Measurements from ENCODE around the gene HRG. TPM values are rescaled to one million over a fixed set of nuclear protein-coding genes. Genes with fewer than 3 reads are reported as not detected.
"Not testable (repeated sequence)": the region's sequence is repeated elsewhere in the genome, so short reads cannot be mapped to it uniquely, and the experiment has no call there.

HRG gene
- total RNA-seq, 1 donor from 2014 or later, result not detected

DNA sequence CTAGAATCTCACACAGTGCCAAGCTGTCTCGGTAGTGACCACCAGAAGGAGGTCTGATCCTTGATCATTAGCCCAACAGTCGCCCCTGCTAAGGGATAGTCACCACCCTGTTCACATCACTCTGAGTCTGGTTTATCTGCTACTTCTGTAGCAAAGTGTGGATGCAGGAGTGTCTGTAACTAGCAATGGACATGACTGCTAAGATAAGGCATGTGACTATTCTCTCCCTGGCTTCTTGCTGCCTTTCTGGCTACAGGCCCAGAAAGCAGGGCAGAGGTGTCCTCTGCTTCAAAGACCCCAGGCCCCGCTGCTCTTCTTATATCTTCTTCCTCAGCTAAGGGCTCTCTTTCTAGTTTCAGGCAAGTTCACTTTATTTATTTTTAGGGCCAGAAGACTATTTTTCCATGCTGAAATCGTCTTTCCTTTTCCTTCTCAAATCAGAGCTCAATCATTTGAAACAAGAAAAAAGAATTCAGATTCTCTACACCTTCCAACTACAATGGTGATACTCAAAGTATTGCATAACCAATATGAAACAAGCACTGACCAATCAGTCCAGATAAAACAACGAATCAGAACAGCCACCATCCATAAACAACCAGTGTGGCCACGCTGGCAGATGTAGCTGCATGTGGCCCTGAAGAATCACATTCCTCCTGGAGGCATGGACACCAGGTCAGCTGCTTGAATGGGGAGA is 43.3 kb downstream of the HRG start:
- H3K4me3 Mint-ChIP-seq, result no peak overlapping the region
- no peak for DNase-seq (ENCODE audit: low read depth, low spot score)
- no peak overlapping the region for H3K27ac Mint-ChIP-seq (ENCODE audit: unreplicated experiment)
- peaks cover 3% of the 10 kb centered on the region for H3K27me3 Mint-ChIP-seq (ENCODE audit: low read depth)
- H3K4me1 Mint-ChIP-seq, result no peaks in the 10 kb centered on the region
- no peaks in the 10 kb centered on the region for H3K9me3 Mint-ChIP-seq
- H3K36me3 Mint-ChIP-seq (ENCODE audit: low read depth), result no peaks in the 10 kb centered on the region
- TF ChIP-seq, protein P1, sequence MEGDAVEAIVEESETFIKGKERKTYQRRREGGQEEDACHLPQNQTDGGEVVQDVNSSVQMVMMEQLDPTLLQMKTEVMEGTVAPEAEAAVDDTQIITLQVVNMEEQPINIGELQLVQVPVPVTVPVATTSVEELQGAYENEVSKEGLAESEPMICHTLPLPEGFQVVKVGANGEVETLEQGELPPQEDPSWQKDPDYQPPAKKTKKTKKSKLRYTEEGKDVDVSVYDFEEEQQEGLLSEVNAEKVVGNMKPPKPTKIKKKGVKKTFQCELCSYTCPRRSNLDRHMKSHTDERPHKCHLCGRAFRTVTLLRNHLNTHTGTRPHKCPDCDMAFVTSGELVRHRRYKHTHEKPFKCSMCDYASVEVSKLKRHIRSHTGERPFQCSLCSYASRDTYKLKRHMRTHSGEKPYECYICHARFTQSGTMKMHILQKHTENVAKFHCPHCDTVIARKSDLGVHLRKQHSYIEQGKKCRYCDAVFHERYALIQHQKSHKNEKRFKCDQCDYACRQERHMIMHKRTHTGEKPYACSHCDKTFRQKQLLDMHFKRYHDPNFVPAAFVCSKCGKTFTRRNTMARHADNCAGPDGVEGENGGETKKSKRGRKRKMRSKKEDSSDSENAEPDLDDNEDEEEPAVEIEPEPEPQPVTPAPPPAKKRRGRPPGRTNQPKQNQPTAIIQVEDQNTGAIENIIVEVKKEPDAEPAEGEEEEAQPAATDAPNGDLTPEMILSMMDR (conservative IDR thresholded peaks at IDR 0.05), result no peak

DNA sequence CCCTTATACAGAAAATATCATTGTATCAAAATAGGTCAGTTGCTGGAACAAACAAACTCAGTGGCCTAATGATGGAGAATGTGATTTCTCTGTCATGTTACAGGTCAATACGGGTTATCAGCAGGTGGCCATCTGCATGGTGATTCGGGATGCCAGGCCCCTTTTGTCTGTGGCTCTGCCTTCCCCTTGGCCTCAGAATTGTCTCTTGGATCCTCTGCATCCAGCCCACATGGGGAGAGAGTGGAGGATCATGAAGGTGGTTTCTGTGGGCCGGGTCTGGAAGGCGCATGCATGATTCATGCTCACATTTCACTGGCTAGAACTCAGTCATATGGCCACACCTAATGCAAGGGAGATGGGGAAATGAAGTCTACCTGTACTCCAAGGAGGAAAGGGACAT is 44.9 kb downstream of the HRG start:
- not testable (repeated sequence) for H3K9me3 Mint-ChIP-seq; H3K27me3 Mint-ChIP-seq (ENCODE audit: low read depth); H3K27ac Mint-ChIP-seq (ENCODE audit: unreplicated experiment); H3K36me3 Mint-ChIP-seq (ENCODE audit: low read depth); H3K4me3 Mint-ChIP-seq; H3K4me1 Mint-ChIP-seq; DNase-seq (ENCODE audit: low read depth, low spot score)

DNA sequence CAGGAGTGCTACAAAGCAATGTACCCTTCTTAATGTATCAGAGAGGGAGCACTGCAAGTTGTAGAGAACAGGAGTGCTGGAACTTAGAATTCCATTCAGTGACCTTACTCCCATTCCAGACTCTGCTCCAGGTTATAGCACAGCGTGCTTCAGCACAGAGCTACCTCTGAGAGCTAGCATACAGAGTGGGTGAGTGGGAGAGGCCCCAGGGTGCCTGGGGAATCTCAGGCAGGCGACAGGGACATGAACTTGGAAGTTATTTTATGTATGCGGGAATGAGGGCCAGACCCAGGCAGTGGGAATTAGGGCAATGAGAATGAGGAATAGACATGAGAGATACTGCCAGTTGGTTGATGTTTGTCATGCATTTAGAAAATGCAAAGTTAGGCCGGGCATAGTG is 47.7 kb downstream of the HRG start:
- Mint-ChIP-seq H3K27ac (ENCODE audit: unreplicated experiment) (no peak overlapping the region), H3K9me3 (no peaks in the 10 kb centered on the region), H3K4me3 (no peak overlapping the region), H3K36me3 (ENCODE audit: low read depth) (no peaks in the 10 kb centered on the region), H3K27me3 (ENCODE audit: low read depth) (peaks cover 2% of the 10 kb centered on the region), H3K4me1 (no peaks in the 10 kb centered on the region)
- DNase-seq (ENCODE audit: low read depth, low spot score), result no peak
- TF ChIP-seq, protein P1 (conservative IDR thresholded peaks at IDR 0.05), result no peak

DNA sequence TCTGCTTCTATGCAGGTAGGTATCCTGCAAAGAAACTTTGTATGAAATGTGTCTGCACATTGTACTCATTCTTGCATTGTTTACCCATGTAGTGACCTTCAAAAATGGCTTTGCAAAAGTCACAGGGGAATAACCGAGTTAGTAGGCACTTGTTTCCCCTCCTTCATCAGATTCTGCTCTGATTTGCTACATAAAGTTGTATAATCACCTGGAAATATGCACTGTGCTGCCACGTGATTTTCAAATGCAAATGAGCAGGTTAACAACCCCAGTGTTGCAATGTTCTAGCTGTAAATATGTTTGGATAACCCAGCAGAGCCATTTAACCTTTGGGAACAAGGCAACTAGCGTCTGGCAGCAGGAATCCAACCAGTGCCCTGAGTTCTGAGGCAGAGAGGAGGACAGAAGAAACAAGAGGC is 51.2 kb downstream of the HRG start, which contains the start of gene KNG1:
Gene KNG1 (plus strand): TSS at position 321 of the 419 bp plus-strand sequence. CDS start 184 bp downstream, outside the sequence.
- no peak within 1 kb of the TSS for H3K27ac Mint-ChIP-seq (ENCODE audit: unreplicated experiment)

DNA sequence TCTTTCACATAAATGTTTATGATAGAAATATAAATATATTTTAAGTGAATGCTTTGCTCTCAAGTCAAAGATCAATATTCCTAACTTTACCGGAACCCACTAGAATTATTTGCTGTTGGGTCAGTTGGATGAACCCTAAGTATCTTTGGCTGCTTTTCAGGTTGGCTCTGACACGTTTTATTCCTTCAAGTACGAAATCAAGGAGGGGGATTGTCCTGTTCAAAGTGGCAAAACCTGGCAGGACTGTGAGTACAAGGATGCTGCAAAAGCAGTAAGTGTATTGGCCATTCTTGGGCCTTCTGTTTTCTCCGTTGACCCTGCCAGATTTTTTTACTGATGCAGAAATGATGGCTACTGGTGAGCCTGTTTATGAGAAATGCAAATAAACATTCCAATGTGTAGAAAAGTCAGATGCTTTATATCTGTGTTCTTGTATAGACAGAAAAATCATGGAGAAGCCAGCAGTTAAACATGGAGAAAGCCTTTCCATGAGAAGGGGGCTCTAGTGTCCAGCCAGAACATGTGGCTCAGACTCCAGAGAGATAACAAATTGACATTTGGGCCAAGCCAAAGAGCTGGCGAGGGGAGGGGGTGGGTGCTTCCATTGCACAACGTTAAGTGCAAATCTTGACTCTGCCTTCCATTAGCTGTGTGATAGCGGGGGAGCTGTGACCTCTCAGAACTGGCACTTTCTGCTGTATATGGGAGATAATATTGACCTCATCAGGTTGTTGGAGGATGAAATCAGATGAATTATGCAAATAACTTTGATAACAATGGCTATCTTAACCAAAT is 54.3 kb downstream of the HRG start:
- H3K27me3 Mint-ChIP-seq (ENCODE audit: low read depth), result peaks cover 3% of the 10 kb centered on the region
- no peak overlapping the region for H3K4me3 Mint-ChIP-seq
- H3K36me3 Mint-ChIP-seq (ENCODE audit: low read depth), result no peaks in the 10 kb centered on the region
- no peak overlapping the region for H3K27ac Mint-ChIP-seq (ENCODE audit: unreplicated experiment)
- H3K9me3 Mint-ChIP-seq, result no peaks in the 10 kb centered on the region
- H3K4me1 Mint-ChIP-seq, result no peaks in the 10 kb centered on the region
- TF ChIP-seq, protein P1 (conservative IDR thresholded peaks at IDR 0.05), result no peak
- DNase-seq (ENCODE audit: low read depth, low spot score), result no peak

More for the DNA sequence above, 51.2 kb downstream of the HRG start, which contains the start of gene KNG1:
- H3K9me3 Mint-ChIP-seq, result no peaks in the 10 kb centered on the region
- TF ChIP-seq, protein P1 (conservative IDR thresholded peaks at IDR 0.05), result no peak
- no peak for DNase-seq (ENCODE audit: low read depth, low spot score)
- peaks cover 2% of the 10 kb centered on the region for H3K27me3 Mint-ChIP-seq (ENCODE audit: low read depth)
- H3K36me3 Mint-ChIP-seq (ENCODE audit: low read depth), result no peaks in the 10 kb centered on the region
- no peak within 1 kb of the TSS for H3K4me3 Mint-ChIP-seq
- H3K4me1 Mint-ChIP-seq, result no peaks in the 10 kb centered on the region

DNA sequence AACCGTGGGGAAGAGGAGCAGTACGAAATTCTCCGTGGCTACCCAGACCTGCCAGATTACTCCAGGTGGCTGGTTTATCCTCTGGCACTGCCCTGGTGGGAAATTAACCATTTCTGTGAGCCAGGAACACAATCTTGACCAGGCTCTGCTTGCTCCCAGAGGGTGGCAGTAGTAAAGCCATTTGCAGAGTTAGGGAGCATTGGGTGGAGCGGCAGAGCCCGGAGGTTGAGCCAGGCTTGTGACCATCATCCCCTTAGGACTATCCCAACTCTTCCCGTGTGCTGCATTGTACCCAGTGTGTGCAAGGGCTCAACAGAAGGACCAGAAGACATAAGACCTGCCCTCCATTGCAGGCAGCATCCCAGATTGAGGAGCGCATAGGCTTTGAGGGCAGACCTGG is 56.6 kb downstream of the HRG start:
- no peak overlapping the region for H3K4me3 Mint-ChIP-seq
- H3K4me1 Mint-ChIP-seq, result no peaks in the 10 kb centered on the region
- DNase-seq (ENCODE audit: low read depth, low spot score), result no peak
- no peaks in the 10 kb centered on the region for H3K36me3 Mint-ChIP-seq (ENCODE audit: low read depth)
- H3K9me3 Mint-ChIP-seq, result no peaks in the 10 kb centered on the region
- peaks cover 3% of the 10 kb centered on the region for H3K27me3 Mint-ChIP-seq (ENCODE audit: low read depth)
- H3K27ac Mint-ChIP-seq (ENCODE audit: unreplicated experiment), result no peak overlapping the region
- TF ChIP-seq, protein P1 (conservative IDR thresholded peaks at IDR 0.05), result no peak

Data from neural crest cell (in vitro differentiated cells).